ENCODE results near the gene TSHZ1.

DNA sequence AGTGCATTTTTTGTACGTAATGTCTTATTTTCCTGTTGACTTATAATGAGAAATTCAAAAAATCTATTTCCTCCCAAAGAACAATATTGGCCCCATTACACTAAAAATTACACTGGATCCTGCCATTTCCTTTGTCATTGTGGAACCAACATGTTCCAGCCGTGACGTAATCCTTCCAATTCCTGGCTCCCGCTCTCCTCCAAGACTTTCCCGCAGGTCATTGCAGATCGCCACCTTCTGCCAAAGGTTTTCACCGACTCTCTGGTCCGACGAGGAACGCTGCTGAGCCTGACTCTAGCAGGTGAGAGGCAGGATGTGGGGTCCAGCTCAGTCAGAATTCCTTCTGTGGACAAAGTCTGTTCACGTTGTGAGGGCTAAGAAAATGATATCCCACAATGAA is 39.7 kb upstream of the TSHZ1 start:
- TF ChIP-seq LEF1 (IDR thresholded peaks at IDR 0.05; ENCODE audit: borderline replicate concordance) (no peak), TARDBP (IDR thresholded peaks at IDR 0.05) (no peak), L3MBTL2 (conservative IDR thresholded peaks at IDR 0.05) (no peak), SP1 (IDR thresholded peaks at IDR 0.05) (no peak), FOXA1 (IDR thresholded peaks at IDR 0.05) (no peak), SUZ12 (IDR thresholded peaks at IDR 0.05) (no peak), BHLHE40 (IDR thresholded peaks at IDR 0.05; ENCODE audit: borderline replicate concordance) (no peak)

Measured in HEK293T (cell line).